Immature natural killer cell (primary cell): Measurements from ENCODE around the gene BICD1. TPM values are rescaled to one million over a fixed set of nuclear protein-coding genes. Genes with fewer than 3 reads are reported as not detected.

ENCODE experiments used
- DNase-seq, 3 donors: peaks; one replicate each; pipeline ENCODE4 v3.0.0; 2022; ENCODE audit warnings: mixed read lengths in 1 of 3
- H3K27ac Mint-ChIP-seq, 6 donors: one replicate each; pipeline ENCODE4 v1.8.0; 2020; ENCODE audit warnings: mixed read lengths in 6 of 6, mild to moderate bottlenecking in 5 of 6, inconsistent platforms in 4 of 6, moderate library complexity in 3 of 6
- H3K27me3 Mint-ChIP-seq, 3 donors: one replicate each; pipeline ENCODE4 v1.8.0; 2020 to 2021; ENCODE audit warnings: low read depth in 3 of 3, mild to moderate bottlenecking in 3 of 3, mixed read lengths in 3 of 3, moderate library complexity in 3 of 3, inconsistent platforms in 1 of 3
- H3K36me3 Mint-ChIP-seq, 3 donors: one replicate each; pipeline ENCODE4 v1.8.0; 2020; ENCODE audit warnings: mixed read lengths in 3 of 3, inconsistent platforms in 2 of 3, mild to moderate bottlenecking in 2 of 3
- H3K4me1 Mint-ChIP-seq, 2 donors: one replicate each; pipeline ENCODE4 v1.8.0; 2020; ENCODE audit warnings: inconsistent platforms in 2 of 2, mild to moderate bottlenecking in 2 of 2, mixed read lengths in 2 of 2, moderate library complexity in 1 of 2
- H3K4me3 Mint-ChIP-seq, 5 donors: one replicate each; pipeline ENCODE4 v1.8.0; 2020; ENCODE audit warnings: mild to moderate bottlenecking in 5 of 5, mixed read lengths in 5 of 5, inconsistent platforms in 3 of 5, moderate library complexity in 3 of 5
- H3K9me3 Mint-ChIP-seq, 6 donors: one replicate each; pipeline ENCODE4 v1.8.0; 2020; ENCODE audit warnings: mild to moderate bottlenecking in 6 of 6, mixed read lengths in 6 of 6, inconsistent platforms in 4 of 6, moderate library complexity in 3 of 6
- polyA plus RNA-seq, 3 donors: library from polyadenylated mRNA; unstranded; fragments of 300-500 nt; fragmentation: Illumina TruSeq; gene quantifications; one replicate each; pipeline ENCODE4 v1.2.3, GENCODE V29; 2021

The BICD1 gene
- polyA plus RNA-seq, 3 donors from 2014 or later: 1.0 to 9.1 (median 4.0) TPM

DNA sequence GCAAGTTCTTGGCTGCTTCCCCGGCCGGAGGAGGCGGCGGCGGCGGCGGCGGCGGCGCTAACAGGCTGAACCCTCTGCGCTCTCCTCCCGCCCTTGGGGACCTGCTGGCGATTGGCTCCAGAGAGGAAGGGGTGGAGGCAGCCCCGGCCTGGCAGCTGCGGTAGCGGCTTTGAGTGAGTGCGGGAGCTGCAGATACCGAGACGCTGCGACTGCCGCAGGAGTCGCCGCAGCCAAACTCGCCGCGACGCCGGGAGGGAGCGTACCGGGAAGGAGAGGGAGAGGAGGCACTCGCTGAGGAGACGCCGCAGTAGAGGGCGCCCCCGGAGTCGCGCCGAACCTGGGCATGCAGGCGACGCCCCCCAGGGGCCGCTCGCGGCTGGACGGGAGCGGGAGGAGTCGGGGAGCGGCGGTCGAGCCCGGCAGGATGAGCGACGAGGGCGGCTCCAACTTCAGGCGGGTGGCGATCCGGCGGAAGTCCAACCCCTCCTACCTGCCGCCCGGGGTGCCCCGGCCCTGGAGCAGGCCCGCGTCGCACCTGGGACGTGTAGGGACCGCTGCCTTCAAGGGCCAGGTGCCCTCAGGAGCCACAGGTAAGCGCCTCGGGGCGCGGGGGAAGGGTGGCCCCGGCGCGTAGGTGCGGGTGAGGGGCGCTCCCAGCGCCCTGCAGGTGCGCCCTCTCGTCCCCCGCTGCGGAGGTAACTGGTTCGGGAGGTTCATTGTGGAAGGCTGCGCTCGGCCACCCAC, 292.9 kb downstream of the BICD1 start, which contains the start of gene FGD4:
Gene FGD4 (plus strand): TSS at position 189 of the 744 bp plus-strand sequence.
- H3K27me3 Mint-ChIP-seq: peaks cover 0 to 14% (median 8%) of the 10 kb centered on the region in 3 donors
- peak; percentile 37 to 47 (median 46) for DNase-seq
- H3K9me3 Mint-ChIP-seq: no peaks in the 10 kb centered on the region
- H3K27ac Mint-ChIP-seq: peak within 1 kb of the TSS in 2 of 6 donors; percentile 30 to 50
- no peaks in the 10 kb centered on the region for H3K36me3 Mint-ChIP-seq
- H3K4me1 Mint-ChIP-seq: peaks cover 13% of the 10 kb centered on the region in 2 donors
- peak within 1 kb of the TSS; percentile 81 to 91 (median 86) for H3K4me3 Mint-ChIP-seq

GRCh38 chr12:32400114-32400672, 293.5 kb downstream of the BICD1 start:
- Mint-ChIP-seq H3K4me3 (peak overlapping the region; percentile 54 to 82 (median 72)), H3K9me3 (no peaks in the 10 kb centered on the region), H3K27me3 (peaks cover 0 to 14% (median 8%) of the 10 kb centered on the region in 3 donors), H3K36me3 (no peaks in the 10 kb centered on the region), H3K4me1 (peaks cover 13% of the 10 kb centered on the region in 2 donors), H3K27ac (no peak overlapping the region)
- no peak for DNase-seq

GRCh38 chr12:32400866-32401265, 294.2 kb downstream of the BICD1 start:
- no peaks in the 10 kb centered on the region for H3K36me3 Mint-ChIP-seq
- H3K4me3 Mint-ChIP-seq: peak overlapping the region in 4 of 5 donors; percentile 5 to 72 (median 58)
- H3K9me3 Mint-ChIP-seq: no peaks in the 10 kb centered on the region
- no peak overlapping the region for H3K27ac Mint-ChIP-seq
- H3K27me3 Mint-ChIP-seq: peaks cover 0 to 14% (median 8%) of the 10 kb centered on the region in 3 donors
- DNase-seq: no peak
- H3K4me1 Mint-ChIP-seq: peaks cover 13% of the 10 kb centered on the region in 2 donors

- no peaks in the 10 kb centered on the region for H3K36me3 Mint-ChIP-seq
- peaks cover 13% of the 10 kb centered on the region in 2 donors for H3K4me1 Mint-ChIP-seq
- no peaks in the 10 kb centered on the region for H3K9me3 Mint-ChIP-seq
- H3K27ac Mint-ChIP-seq: no peak overlapping the region
- H3K4me3 Mint-ChIP-seq: no peak overlapping the region
- no peak for DNase-seq
- H3K27me3 Mint-ChIP-seq: peaks cover 0 to 14% (median 8%) of the 10 kb centered on the region in 3 donors
These were observed 295.5 kb downstream of the BICD1 start for GRCh38 chr12:32402170-32402569.

GRCh38 chr12:32402946-32403345, 296.3 kb downstream of the BICD1 start:
- no peak for DNase-seq
- Mint-ChIP-seq H3K9me3 (no peaks in the 10 kb centered on the region), H3K4me3 (peak overlapping the region in 1 of 5 donors; percentile 1), H3K4me1 (peaks cover 13% of the 10 kb centered on the region in 2 donors), H3K36me3 (no peaks in the 10 kb centered on the region), H3K27me3 (peaks cover 0 to 12% (median 8%) of the 10 kb centered on the region in 3 donors), H3K27ac (no peak overlapping the region)

DNA sequence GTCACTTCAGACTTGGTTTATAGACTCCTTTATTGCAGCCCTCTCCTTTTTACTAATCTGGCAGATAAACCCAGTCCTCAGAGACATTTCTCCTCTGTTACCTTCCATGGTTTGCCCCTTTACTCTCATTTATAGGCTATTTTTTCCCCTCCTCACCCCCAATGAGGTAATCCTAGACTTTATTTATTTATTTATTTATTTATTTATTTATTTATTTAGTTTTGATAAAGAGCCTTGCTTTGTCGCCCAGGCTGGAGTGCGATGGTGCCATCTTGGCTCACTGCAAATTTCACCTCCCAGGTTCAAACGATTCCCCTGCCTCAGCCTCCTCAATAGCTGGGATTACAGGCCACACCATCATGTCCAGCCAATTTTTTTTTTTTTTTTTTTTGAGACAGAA, 301.1 kb downstream of the BICD1 start:
- no peak for DNase-seq

GRCh38 chr12:32413412-32413811, 306.8 kb downstream of the BICD1 start:
- no peak for DNase-seq
- no peaks in the 10 kb centered on the region for H3K36me3 Mint-ChIP-seq
- H3K27me3 Mint-ChIP-seq: peaks cover 0 to 4% (median 4%) of the 10 kb centered on the region in 3 donors
- H3K4me1 Mint-ChIP-seq: no peaks in the 10 kb centered on the region
- no peaks in the 10 kb centered on the region for H3K9me3 Mint-ChIP-seq
- H3K4me3 Mint-ChIP-seq: no peak overlapping the region
- no peak overlapping the region for H3K27ac Mint-ChIP-seq

More for the DNA sequence above, 301.1 kb downstream of the BICD1 start:
- Mint-ChIP-seq H3K4me3 (no peak overlapping the region), H3K27me3 (peaks cover 0 to 9% (median 0%) of the 10 kb centered on the region in 3 donors), H3K36me3 (no peaks in the 10 kb centered on the region), H3K4me1 (no peaks in the 10 kb centered on the region), H3K27ac (no peak overlapping the region), H3K9me3 (no peaks in the 10 kb centered on the region)

- H3K27ac Mint-ChIP-seq: no peak overlapping the region
- H3K4me1 Mint-ChIP-seq: no peaks in the 10 kb centered on the region
- DNase-seq: no peak
- H3K36me3 Mint-ChIP-seq: no peaks in the 10 kb centered on the region
- peaks cover 0 to 4% (median 0%) of the 10 kb centered on the region in 3 donors for H3K27me3 Mint-ChIP-seq
- no peaks in the 10 kb centered on the region for H3K9me3 Mint-ChIP-seq
- H3K4me3 Mint-ChIP-seq: no peak overlapping the region
These were observed 311.6 kb downstream of the BICD1 start for GRCh38 chr12:32418221-32418620.

DNA sequence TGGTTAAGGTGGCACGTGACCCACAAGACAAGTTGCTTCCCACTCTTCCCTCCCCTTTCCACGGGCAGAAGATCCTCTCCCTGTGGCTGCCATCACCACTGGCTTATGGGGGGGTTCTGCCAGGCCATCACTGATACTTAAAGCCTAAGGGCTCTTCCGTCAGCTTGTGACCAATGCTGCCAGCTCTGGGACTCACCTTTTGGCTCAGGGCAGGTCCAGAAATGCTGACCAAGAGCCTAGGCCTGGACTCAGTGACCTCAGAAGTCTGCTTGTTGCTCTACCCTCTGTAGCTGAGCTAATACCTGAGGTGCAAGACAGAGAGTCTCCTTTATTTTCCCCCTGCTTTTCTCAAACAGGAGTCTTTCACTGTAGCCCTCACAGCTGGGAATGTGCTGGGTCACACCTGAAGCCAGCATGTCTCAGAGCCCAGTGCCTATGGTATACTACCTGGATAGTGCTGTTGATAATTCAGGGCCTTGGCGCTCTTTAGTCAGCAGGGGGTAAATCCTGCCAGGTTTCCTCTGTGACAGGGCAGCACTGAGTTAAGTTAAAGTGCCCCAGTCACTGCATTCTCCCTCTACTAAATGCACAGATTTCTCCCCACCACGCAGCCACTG, 312.4 kb downstream of the BICD1 start:
- Mint-ChIP-seq H3K4me1 (no peaks in the 10 kb centered on the region), H3K36me3 (no peaks in the 10 kb centered on the region), H3K27ac (no peak overlapping the region), H3K9me3 (no peaks in the 10 kb centered on the region), H3K27me3 (peaks cover 0 to 4% (median 0%) of the 10 kb centered on the region in 3 donors), H3K4me3 (no peak overlapping the region)
- no peak for DNase-seq

DNA sequence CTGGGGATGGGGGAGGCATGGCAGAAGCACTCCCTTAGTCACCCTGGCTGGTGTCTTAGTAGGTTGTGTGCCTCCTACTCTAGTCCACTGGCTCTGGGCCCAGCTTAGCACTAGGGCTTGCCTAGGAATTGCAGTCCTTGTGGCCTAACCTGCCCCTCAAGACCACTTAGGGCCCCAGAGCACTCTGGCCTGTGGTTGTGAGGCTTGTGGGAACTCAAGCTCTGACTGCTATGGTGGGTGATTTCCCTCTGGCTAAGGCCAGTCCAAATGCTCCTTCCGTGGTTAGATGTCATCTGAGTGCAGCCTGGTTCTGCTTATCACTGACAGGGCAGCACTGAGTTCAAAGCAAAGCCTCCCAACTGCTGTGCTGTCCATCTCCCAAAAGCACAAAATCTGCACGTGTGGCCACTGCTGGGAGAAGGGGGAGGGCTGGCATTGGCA, 312.9 kb downstream of the BICD1 start:
- Mint-ChIP-seq H3K4me3 (no peak overlapping the region), H3K4me1 (no peaks in the 10 kb centered on the region), H3K27me3 (peaks cover 0 to 4% (median under 1%) of the 10 kb centered on the region in 3 donors), H3K9me3 (no peaks in the 10 kb centered on the region), H3K36me3 (no peaks in the 10 kb centered on the region), H3K27ac (no peak overlapping the region)
- no peak for DNase-seq

DNA sequence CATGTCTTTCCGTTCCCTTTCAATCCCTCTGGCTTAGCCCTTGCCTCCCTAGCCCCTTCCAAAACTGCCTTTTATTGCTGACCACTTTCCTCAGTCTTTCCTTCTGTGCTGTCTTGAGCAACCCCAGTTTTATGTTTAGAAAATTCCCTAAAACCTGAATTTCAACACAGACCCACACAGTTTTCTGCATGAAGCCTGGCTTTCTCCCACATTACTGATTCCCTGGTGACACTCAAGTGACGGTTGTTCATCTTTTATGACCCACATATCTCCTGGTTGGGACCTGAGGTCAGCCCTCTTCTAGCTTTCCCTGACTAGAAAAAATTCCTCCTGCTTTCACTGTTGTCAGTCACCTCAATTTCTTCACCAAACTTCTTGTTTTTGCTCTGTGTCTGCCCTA, 313.7 kb downstream of the BICD1 start:
- no peaks in the 10 kb centered on the region for H3K4me1 Mint-ChIP-seq
- no peak for DNase-seq
- peaks cover 0 to 4% (median 2%) of the 10 kb centered on the region in 3 donors for H3K27me3 Mint-ChIP-seq
- peaks cover 0 to 1% (median 0%) of the 10 kb centered on the region in 6 donors for H3K9me3 Mint-ChIP-seq
- H3K36me3 Mint-ChIP-seq: no peaks in the 10 kb centered on the region
- H3K4me3 Mint-ChIP-seq: no peak overlapping the region
- H3K27ac Mint-ChIP-seq: no peak overlapping the region

DNA sequence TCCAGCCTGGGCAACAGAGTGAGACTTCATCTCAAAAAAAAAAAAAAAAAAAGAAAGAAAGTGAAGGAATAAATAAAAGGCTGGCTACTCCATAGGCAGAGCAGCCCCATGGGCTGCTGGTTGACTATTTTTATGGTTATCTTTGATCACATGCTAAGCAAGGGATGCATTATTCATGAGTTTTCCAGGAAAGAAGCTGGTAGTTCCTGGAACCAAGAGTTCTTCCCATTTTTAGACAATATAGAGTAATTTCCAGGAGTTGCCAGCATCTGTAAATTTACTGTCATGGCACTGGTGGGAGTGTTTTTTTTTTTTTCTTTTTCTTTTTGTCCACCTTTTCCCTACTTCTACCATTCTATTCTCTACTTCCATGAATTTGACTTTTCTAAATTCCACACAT, 316.9 kb downstream of the BICD1 start:
- H3K27ac Mint-ChIP-seq: no peak overlapping the region
- no peak for DNase-seq
- H3K36me3 Mint-ChIP-seq: peaks cover 0 to 3% (median 0%) of the 10 kb centered on the region in 3 donors
- H3K27me3 Mint-ChIP-seq: peaks cover 4 to 15% (median 5%) of the 10 kb centered on the region in 3 donors
- H3K9me3 Mint-ChIP-seq: peaks cover 3 to 15% (median 9%) of the 10 kb centered on the region in 6 donors
- H3K4me3 Mint-ChIP-seq: no peak overlapping the region
- no peaks in the 10 kb centered on the region for H3K4me1 Mint-ChIP-seq

DNA sequence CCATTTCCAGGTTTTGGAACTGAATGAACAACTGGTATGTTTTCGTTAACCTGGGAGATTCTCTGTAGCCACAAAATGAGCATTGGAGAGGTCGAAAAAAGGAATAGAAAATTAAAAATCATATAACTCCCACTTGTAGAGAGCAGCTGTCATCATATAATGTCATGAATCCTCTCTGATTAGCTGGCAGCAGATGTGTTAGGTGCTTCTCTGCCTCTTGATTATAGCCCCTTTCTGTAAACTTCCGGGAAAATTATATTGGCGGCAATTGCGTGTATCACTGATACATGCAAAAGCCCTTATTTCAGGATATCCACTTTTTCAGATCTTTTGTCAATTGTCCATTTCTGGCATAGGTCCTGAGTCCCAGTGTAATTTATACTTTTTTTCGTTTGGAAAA, 324.4 kb downstream of the BICD1 start:
- Mint-ChIP-seq H3K27me3 (peaks cover 3 to 16% (median 11%) of the 10 kb centered on the region in 3 donors), H3K27ac (no peak overlapping the region), H3K36me3 (peaks cover 0 to 4% (median 0%) of the 10 kb centered on the region in 3 donors), H3K4me1 (no peaks in the 10 kb centered on the region), H3K4me3 (no peak overlapping the region), H3K9me3 (peaks cover 6 to 22% (median 9%) of the 10 kb centered on the region in 6 donors)
- DNase-seq: no peak
